Measurements from ENCODE around the gene GALM. TPM values are rescaled to one million over a fixed set of nuclear protein-coding genes. Genes with fewer than 3 reads are reported as not detected.

GALM gene
- total RNA-seq, 4 donors from 2014 or later = 9.2 to 17.1 (median 13.2) TPM

GRCh38 chr2:38621018-38621417 lies 44.9 kb upstream of the GALM start:
- H3K36me3 ChIP-seq = no peaks in the 10 kb centered on the region
- H3K27ac ChIP-seq = no peak overlapping the region
- no peaks in the 10 kb centered on the region for H3K27me3 ChIP-seq
- no peak for TF ChIP-seq EP300 (IDR thresholded peaks at IDR 0.05)
- TF ChIP-seq POLR2AphosphoS5 (IDR thresholded peaks at IDR 0.05) = no peak
- no peak for TF ChIP-seq CTCF (IDR thresholded peaks at IDR 0.05)
- H3K4me3 ChIP-seq = no peak overlapping the region
- ATAC-seq = no peak
- no peaks in the 10 kb centered on the region for H3K9me3 ChIP-seq
- H3K4me1 ChIP-seq = peaks cover 3 to 12% (median 11%) of the 10 kb centered on the region in 3 donors

DNA sequence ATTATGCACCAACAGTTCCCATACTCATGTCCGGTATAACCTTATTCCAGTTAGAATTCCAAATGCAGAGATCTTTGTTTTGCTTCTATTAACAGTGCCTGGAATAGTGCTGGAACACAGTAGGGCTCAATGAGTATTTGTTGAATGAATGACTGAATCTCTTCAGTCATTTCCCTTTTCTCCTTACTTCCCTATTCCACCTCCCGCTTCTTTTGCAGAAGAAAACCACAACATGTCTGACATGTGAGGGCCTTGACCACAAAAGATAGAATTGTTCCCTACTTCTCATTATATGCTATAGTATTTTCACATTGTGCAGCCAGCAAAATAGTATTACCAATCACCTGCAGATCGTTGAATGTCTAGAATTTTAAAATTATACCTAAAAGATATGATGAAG lies 43.7 kb upstream of the GALM start:
- H3K4me3 ChIP-seq = no peak overlapping the region
- peaks cover 3 to 12% (median 11%) of the 10 kb centered on the region in 3 donors for H3K4me1 ChIP-seq
- no peaks in the 10 kb centered on the region for H3K27me3 ChIP-seq
- ATAC-seq = no peak
- H3K9me3 ChIP-seq = no peaks in the 10 kb centered on the region
- H3K36me3 ChIP-seq = no peaks in the 10 kb centered on the region
- WGBS, 2 donors (ENCODE audit: low coverage in 1 of 2) = 86 to 94% methylated on average over 3 of the region's 3 CpGs
- no peak overlapping the region for H3K27ac ChIP-seq
- TF ChIP-seq CTCF (IDR thresholded peaks at IDR 0.05) (no peak), POLR2AphosphoS5 (IDR thresholded peaks at IDR 0.05) (no peak), EP300 (IDR thresholded peaks at IDR 0.05) (no peak), POLR2A (IDR thresholded peaks at IDR 0.05) (no peak)

GRCh38 chr2:38626326-38627035 lies 39.4 kb upstream of the GALM start:
- TF ChIP-seq POLR2AphosphoS5 (IDR thresholded peaks at IDR 0.05) = no peak
- TF ChIP-seq CTCF (IDR thresholded peaks at IDR 0.05) = no peak
- TF ChIP-seq EP300 (IDR thresholded peaks at IDR 0.05) = no peak
- no peak for TF ChIP-seq POLR2A (IDR thresholded peaks at IDR 0.05)
- Histone ChIP-seq H3K27me3 (no peaks in the 10 kb centered on the region), H3K36me3 (no peaks in the 10 kb centered on the region), H3K9me3 (peaks cover 0 to 3% (median 0%) of the 10 kb centered on the region in 3 donors), H3K27ac (no peak overlapping the region), H3K4me3 (no peak overlapping the region), H3K4me1 (no peaks in the 10 kb centered on the region)
- 74 to 84% methylated on average over 4 to 7 of the region's 7 CpGs for WGBS, 2 donors (ENCODE audit: low coverage in 1 of 2)
- ATAC-seq = no peak

DNA sequence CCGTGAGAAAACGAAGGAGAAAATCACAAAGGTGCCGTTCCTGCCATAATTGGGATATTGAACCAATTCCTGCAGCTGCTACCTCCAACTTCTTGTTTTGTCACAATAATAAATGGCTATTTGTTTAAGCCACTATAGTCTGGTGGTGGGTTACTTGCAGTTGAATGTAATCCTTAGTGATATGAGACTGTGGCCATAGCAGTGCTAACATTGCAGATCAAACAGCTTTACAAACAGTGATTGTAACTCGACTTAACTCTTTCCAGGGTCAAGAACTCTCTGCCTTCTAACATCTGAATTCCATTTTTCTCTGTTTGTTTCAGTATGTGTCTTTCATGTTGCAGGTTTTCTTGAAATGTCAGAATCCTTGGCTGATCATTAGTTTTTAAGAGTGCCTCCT lies 38.5 kb upstream of the GALM start:
- Histone ChIP-seq H3K27me3 (no peaks in the 10 kb centered on the region), H3K4me1 (no peaks in the 10 kb centered on the region), H3K27ac (no peak overlapping the region), H3K4me3 (no peak overlapping the region), H3K36me3 (no peaks in the 10 kb centered on the region), H3K9me3 (peaks cover 0 to 3% (median 0%) of the 10 kb centered on the region in 3 donors)
- TF ChIP-seq POLR2A (IDR thresholded peaks at IDR 0.05) (no peak), CTCF (IDR thresholded peaks at IDR 0.05) (no peak), EP300 (IDR thresholded peaks at IDR 0.05) (no peak), POLR2AphosphoS5 (IDR thresholded peaks at IDR 0.05) (no peak)
- WGBS, 2 donors (ENCODE audit: low coverage in 1 of 2) = 64 to 91% methylated on average over 4 of the region's 4 CpGs
- no peak for ATAC-seq

GRCh38 chr2:38629684-38630083 lies 36.2 kb upstream of the GALM start:
- Histone ChIP-seq H3K27ac (no peak overlapping the region), H3K36me3 (no peaks in the 10 kb centered on the region), H3K9me3 (peaks cover 0 to 3% (median 0%) of the 10 kb centered on the region in 3 donors), H3K4me1 (no peaks in the 10 kb centered on the region), H3K4me3 (no peak overlapping the region), H3K27me3 (no peaks in the 10 kb centered on the region)
- no peak for TF ChIP-seq POLR2AphosphoS5 (IDR thresholded peaks at IDR 0.05)
- TF ChIP-seq EP300 (IDR thresholded peaks at IDR 0.05) = no peak
- TF ChIP-seq CTCF (IDR thresholded peaks at IDR 0.05) = no peak
- TF ChIP-seq POLR2A (IDR thresholded peaks at IDR 0.05) = no peak
- 90 to 100% methylated on average over 1 of the region's 1 CpG for WGBS, 2 donors (ENCODE audit: low coverage in 1 of 2)
- no peak for ATAC-seq
